Measurements from ENCODE around the gene PRKCE.

DNA sequence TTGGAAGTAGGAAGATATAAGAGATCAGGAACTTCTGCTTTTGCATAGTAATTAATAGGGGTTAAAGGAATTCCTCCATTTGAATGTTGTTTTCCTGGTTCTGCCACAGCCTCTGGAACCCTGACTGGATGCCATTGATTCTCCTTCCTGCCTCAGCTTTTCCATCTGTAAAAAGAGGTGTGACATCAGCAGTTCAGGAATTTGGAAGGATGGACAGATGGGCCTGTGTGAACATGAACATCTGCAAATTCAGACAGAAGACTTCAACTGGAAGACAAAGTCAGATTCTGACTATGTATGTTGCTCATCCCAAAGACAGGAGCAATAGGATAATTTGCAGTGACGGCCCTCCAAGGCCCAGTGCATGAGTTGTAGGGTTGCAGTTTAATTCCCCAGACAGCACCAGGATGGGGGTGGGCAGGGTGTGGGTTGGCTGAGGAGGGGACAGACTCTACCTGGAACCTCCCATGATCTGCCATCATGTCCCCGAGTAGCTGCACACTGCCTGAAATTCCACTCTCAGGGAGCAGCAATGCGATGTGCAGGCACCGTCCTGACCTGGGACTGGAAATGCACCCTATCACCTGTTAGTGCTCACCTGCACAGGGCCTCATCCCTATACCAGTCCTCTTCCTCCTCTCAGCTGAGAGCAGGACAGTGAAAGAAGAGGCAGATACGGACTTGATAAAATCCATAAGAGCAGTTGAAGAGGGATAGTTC is 546.8 kb downstream of the PRKCE start:
- TF ChIP-seq TAF1 (IDR thresholded peaks at IDR 0.05; ENCODE audit: borderline replicate concordance, low read depth, low read length) (no peak), POLR2A (IDR thresholded peaks at IDR 0.05; ENCODE audit: low read depth, low read length) (no peak), POLR2AphosphoS5 (IDR thresholded peaks at IDR 0.05; ENCODE audit: low read depth, low read length) (no peak)
